NCI-H2107 (cell line): Measurements from ENCODE around the gene ZNF768.
"Not testable (repeated sequence)": the region's sequence is repeated elsewhere in the genome, so short reads cannot be mapped to it uniquely, and the experiment has no call there.

Experiments
- DNase-seq: peaks from one replicate; lab custom pipeline; 2025; lab: John Stamatoyannopoulos, UW

The ZNF768 gene

GRCh38 chr16:30533146-30533522 lies 6.8 kb upstream of the ZNF768 start:
- DNase-seq, result no peak

DNA sequence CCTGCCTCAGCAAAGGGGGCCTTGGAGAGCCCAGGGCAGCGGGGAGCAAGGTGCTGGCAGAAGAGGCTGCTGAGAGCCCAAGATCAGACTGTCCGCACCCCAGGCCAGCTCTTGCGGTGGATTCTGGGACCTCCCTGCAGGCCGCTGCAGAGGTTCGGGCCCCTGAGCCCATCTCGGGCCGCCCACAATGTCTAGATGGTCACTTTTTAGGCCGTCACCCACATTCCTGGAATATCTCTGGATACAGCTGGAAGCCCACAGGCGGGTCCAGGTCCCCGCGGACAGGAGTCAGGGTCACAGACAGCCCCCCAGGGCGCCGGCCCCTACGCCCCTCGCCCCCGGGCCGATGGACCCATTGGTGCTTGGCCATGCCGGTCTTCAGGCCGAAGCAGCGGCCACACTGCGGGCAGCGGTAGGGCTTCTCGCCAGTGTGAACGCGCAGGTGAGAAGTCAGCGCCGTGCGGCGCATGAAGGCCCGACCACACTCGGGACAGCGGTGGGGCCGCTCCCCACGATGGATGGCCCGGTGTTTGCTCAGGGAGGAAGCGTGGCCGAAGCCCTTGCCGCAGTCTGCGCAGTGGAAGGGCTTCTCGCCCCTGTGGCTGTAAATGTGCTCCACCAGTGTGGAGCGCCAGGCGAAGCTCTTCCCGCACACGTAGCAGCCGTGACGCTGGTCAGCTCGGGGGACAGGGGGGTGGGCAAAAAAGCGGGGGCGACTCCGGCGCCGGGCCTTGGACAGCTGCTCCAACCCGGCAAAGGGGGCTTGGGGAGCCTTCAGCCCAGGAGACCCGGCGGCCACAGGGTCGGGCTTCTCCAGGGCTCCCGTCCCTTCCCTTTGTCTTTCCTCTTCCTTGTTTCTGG lies 6.1 kb upstream of the ZNF768 start:
- DNase-seq, result no peak

DNA sequence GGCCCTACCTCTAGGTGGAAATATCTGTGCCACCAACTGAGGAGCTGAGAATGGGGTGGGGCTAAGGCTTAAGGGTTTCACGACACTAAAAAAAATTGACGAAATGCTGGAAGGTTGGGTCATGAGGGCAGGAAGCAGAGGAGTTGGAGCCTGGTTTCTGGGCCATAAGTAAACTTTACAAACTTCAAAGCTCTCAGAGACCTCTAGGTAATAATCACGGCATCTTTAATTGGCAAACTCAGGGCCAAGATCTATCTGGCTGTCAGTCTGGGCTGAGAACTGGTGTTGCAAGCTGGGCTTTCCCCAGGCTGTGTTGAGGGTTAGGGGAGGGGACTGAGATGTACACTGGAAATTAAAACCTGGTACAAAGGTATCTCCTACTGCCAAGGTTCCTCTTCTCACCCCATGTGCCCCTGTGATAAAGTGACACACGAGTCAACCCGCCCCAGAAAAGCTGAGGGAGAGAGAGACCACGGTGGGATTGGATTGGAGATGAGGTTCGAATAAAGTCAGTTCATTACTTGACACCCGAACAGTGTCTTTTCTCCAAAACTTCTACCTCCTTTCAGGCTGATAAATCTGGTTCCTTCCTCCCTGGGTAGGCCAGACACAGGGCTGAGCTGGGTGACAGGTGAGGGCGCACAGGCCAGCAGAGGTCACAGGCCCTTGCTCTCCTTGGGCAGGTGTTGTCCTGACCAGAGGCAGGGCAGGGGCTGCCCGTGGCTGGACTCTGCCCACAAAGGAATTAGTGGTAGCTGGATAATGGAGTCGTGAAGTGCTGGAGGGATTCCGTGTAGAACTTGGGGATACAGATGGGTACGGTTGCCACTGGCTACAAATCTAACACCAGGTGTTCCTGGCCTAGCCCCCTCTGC lies 4.0 kb upstream of the ZNF768 start:
- no peak for DNase-seq

DNA sequence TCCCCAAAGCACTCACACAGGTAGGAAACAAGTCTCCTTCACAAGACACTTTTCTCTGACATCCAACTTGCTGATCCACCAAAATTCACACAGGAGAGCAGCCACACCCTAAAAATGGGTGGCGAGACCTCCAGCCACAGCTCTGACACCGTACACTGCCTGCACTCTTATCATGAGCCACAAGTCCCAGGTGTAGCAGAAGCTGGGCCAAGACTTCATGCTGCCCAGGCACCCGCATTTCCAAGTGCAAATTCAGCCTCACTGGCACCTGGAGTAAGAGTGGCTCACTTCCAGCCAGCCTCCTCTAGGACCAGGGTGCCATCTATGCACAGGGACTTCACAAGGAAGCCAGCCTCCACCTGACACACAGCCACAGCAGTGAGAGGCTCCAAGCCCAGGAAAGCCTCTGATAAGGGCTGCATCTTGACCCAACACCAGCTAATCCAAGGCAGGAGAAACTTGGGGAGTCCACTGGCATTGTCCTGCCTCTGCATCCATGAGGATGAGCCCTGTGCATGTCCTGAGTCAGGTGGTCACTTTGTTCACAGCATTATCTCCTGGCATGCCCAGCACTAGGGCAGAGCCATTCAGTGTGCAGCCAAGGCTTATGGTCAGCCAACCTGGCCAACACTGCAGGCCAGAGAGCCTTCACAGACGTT lies 2.6 kb upstream of the ZNF768 start:
- no peak for DNase-seq

DNA sequence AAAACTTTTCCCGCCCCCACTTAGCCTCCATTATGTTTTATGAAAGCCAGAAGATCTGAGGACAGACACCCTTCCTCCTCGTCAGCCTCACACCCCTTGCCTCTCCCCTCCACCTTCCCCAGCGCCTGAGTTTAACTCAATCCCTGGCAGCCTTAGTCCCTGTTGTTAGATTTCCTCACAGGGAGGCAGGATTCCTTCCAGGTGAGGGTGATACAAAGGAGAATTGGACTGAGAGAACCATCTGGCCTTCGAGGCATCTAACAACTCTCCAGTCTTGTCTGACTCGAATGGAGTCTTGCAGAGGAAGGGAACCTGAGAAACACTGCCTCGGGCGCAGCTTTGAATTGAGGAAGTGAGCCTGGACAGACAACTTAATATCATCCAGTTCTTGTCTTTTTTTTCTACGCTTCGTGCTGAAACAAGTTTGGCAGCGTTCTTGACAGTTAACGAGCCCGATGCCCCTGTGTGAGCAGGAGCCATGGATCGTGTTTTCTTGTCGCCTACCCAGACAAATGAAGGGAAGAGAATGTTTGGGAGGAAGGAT lies 1.3 kb upstream of the ZNF768 start:
- peak; percentile 74 for DNase-seq

DNA sequence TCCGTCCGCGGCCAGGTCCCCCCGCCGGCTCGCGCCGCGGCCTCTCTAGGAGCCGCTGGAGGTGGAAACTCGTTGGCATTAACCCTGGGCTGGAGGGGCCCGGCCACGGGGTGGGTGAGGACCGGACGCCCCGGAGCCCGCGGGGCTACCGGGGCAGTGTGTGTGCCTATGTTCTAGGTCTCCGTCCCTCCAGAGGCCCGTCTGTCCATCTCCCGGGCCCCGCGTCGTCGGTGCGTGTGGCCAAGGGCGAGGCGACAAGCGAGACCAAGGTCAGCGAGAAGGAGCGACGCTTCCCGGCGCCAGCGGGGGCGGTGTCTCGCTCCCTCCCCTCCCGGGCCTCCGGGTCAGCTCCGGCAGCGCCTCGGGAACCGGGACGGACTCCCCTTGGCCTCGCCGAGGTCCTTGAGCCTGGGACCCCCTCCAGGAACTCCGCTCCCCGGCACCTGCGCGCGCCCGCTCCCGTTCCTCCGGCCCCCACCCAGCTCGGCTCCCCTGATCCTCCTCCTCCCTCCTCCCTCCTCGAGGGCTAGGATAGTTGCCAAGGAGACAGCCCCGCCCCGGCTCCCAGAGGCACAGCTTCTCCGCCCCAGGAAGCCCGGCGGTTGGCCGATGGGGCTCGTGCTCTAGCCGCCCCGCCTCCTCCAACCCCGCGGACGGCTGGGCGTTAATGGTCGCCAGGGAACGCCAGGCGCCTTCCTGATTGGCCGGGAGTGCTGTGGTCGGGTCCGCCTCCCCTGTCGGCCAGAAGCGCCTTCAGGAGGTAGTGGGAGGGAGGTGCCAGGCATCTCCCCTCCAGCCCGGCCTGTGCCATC lies 663 bp upstream of the ZNF768 start:
- peak; percentile 94 for DNase-seq

GRCh38 chr16:30525844-30526136 lies 576 bp downstream of the ZNF768 start:
- DNase-seq, result no peak

GRCh38 chr16:30524575-30525568 lies 1.5 kb downstream of the ZNF768 start:
- no peak for DNase-seq

DNA sequence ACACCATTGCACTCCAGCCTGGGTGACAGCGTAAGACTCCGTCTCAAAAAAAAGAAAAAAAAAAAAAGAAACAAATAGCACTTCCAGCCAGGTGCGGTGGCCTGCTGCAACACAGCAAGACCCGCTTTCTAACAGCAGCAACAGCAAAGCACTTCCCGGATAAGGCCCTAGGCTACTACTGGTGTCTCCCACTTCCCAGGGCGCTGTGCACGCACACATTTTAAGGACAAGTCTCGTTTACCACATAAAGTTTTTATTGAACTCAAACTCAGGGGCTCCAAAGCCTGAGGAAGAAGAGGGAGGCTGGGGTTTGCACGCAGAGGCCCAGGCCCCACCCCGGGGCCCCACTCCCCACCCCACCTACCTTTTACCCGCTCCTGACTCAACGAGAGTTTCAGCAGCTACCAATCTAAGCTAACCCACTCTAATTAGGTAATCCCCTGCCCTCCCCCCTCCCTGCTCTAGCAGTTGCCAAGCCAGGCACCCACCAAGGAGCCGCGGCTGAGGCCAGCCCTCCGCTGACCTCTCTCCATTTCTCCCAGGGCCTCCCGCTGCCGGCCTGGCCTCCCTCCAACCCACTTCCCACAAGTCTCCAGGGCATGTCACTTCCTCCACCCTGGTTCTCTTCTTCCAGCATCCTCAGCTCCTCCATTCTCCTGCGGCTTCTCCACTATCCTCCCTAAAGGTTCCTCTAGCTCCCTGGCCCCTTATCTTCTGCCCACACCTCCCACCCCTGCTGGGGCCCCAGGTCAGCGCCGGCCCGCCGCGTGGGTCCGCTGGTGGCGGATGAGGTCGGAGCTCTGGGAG lies 2.4 kb downstream of the ZNF768 start:
- no peak for DNase-seq

GRCh38 chr16:30522702-30523463 lies 3.5 kb downstream of the ZNF768 start:
- DNase-seq, result not testable (repeated sequence)

GRCh38 chr16:30521873-30522641 lies 4.3 kb downstream of the ZNF768 start:
- DNase-seq, result no peak

- DNase-seq, result no peak
These were observed 4.9 kb downstream of the ZNF768 start for GRCh38 chr16:30521476-30521872.

DNA sequence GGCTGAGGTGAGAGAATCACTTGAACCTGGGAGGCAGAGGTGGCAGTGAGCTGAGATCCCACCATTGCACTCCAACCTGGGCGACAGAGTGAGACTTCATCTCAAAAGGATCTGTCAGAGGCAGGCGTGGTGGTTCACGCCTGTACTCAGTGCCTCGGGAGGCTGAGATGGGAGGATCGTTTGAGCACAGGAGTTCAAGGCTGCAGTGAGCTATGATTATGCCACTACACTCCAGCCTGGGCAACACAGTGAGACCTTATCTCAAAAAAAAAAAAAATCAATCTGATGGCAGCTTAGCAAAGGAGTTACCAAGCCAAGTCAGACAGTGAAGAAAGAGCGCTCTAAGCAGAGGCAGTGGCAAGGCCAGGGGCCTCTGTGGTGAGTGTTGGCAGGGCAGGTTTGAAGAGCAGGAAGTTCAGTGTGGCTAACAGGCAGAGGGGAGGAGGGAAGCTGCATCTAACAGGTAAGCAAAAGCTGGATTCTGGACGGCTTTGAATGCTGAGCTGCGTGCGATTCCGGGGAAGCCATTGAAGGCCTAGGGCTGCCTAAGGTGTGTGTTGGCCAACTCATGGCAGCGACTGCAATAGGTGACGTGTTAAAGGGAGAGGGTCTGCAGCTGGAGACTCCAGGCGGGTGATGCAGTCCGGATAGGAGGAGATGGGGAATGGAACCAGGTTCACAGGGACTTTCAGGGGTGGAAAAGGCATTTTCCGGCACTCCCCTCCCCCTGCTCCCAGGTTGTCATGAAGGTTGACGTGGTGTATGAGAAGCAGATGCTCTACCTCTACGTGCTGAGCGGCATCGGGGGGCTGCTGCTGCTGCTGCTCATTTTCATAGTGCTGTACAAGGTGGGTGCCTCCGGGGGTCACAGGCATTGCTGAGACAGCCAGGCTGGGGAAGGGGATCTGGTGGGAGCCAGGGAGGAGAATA lies 7.0 kb downstream of the ZNF768 start:
- no peak for DNase-seq

DNA sequence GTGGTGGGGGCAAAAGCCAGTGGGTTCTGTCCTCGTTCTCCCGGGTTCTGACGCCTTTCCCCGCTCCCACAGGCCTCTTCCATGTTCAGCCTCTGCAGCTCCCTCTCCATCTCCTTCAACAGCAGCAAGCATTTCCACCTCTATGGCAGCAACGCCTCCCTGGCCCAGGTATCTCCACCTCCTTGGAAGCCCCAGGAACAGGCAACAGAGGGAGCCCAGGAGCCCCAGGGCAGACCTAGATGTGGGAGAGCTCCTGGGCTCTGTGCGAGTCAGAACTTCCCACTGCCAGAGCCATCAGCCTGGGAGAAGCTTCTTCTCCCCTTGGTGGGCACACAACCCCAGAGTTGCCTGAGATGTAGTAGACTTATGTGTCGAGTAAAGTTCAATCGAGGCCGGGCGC lies 7.8 kb downstream of the ZNF768 start:
- no peak for DNase-seq

- DNase-seq, result no peak
These were observed 11.1 kb downstream of the ZNF768 start for GRCh38 chr16:30515275-30515674.

DNA sequence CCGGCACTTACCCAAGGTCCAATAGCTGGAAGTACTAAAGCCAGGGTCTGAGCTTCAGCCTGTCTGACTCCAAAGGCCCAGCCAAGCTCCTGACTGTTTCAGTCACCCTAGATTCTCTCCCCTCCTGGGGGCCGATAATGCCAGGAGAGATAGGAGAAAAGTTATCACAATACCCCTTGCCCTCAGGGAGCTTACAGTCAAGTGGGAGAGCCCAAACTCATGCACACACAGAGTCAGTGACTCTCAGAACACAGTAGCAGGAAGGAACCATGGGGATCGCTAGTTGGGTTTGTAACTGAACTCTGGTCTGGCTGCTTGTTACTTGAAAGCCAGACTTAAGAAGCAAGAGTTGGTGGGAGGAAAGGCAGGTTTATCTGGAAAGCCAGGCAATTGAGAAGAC lies 14.9 kb downstream of the ZNF768 start:
- DNase-seq, result no peak

DNA sequence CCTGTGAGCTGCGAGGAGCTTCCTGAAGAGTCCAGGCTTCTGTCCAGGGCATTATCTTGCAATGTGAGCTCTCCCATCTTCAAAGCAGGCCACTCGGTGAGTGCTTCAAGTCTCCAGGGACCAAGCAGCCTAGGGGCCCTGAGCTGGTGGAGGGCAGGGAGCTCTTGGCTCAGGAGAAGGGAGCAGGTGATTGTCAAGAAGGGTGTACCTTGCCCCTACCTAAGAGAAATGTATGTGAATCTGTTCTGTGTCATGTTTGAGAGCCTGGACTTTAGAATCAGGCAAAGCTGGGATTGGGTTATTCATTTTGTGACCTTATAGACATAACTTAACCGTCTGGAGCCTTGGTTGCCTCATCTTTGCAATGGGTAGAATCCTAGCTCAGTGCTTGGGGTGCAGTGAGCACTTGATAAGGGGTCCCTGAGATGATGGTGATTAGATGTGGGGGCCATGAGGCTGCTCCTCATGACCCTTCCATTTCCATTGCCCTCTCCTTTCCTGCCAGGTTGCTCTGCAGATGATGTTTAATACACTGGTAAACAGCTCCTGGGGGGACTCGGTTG lies 15.9 kb downstream of the ZNF768 start:
- no peak for DNase-seq
